GM19395 (cell line): ENCODE measurements around the gene EIF3C.
A peak's percentile ranks its signal among the peaks of the same experiment; 100 is the strongest.
"Not testable (repeated sequence)": the region's sequence is repeated elsewhere in the genome, so short reads cannot be mapped to it uniquely, and the experiment has no call there.

Source experiments
- ATAC-seq: cut with Tn5 transposase; IDR thresholded peaks from one replicate; pipeline ENCODE4 v1.9.1; 2021; ENCODE audit warnings: mild to moderate bottlenecking, moderate library complexity; ENCODE audit not compliant: unreplicated experiment

EIF3C gene

GRCh38 chr16:28749997-28750465 is 38.8 kb downstream of the EIF3C start:
- ATAC-seq, result peak; percentile 92

DNA sequence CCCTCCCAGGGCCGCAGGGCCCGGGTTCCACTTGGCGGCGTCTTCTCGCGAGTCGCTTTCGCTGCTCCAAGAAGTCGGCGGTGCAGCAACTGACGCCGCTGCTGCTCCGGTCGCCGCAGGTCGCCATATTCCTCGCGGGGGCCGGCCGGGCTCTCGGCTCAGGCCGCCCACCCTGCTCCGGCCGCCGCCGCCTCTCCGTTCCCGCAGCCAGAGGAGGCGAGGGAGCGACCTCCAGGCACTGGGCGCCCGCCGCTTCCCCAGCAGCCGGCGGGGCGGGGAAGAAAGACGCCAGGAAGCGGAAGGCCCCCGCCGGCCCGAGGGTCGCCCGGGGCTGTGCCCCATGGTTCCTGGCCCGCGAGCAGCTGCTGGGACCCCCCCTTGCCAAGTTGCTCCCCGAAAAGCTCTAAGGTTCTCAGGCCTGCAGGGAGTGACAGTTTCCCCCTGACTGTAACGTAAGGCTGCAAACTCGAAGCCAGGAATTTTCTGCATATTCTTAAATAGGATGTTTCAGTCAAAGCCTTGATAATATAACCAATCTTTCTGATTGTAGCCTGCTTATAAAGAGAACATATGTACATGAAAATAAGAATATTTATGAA is 39.3 kb downstream of the EIF3C start:
- ATAC-seq, result not testable (repeated sequence)

- ATAC-seq, result not testable (repeated sequence)
Measured at GRCh38 chr16:28751487-28751886, 40.2 kb downstream of the EIF3C start, which contains the start of gene NPIPB9. NPIPB9 (plus strand) TSS chr16:28751787.

DNA sequence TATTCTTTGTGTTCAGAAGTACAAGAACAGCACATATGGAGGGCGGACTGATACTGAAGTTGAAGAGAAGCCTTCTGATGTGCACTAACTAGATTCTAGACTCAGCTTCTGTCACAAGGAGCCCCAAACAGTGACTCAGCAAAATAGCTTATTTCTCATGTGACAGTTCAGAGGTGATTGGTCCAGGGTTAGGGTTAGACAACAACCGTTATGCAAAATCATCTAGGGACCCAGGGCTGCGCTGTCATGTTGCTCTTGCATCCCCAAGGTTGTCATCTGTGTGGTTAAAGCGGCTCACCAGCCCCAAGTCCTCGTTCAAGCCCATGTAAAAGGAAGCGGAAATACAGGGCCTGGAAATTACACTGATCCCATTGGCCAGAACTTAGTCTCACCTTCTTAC is 70.4 kb downstream of the EIF3C start:
- ATAC-seq, result not testable (repeated sequence)

DNA sequence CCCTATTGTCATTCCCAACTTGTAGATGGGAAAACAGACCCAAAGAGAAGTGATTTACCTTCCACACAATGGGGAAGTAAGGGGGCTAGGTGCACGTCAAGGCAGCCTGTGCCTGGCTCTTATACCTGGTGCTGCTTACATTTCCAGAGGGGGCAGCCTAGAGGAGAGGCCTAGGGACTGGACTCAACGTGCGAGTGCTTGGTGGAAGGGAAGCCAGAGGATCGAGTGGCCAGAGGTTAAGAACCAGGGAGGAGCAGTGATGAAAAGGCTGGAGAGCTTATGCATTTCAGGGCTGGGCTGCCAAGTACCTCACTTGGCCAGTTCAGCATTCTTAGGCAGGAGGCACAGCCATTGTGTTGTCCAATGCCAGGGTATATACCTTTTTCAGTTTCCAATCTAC is 71.1 kb downstream of the EIF3C start:
- not testable (repeated sequence) for ATAC-seq
